Measurements from ENCODE around the gene P2RX2.
A peak's percentile ranks its signal among the peaks of the same experiment; 100 is the strongest.

The P2RX2 gene

DNA sequence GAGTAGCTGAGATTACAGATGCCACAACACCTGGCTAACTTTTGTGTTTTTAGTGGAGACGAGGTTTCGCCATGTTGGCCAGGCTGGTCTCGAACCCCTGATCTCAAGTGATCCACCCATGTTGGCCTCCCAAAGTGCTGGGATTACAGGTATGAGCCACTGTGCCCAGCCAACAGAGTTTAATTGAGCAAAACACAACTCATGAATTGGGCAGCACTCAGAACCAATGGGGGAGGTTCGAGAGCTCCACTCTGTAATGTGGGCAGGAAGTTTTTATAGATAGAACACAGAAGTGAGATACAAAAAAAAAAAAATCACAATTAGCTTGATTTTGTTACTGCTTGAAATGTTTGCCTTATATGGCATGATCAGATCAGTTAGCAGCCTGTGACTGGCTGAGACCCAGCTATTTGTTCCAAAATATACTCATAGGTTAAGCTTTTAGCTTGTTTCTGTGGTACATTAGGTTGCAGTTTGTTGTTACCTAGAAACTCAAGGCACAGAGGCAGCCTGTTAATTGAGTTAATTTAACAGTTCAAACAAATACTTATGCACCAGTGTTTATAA is 1.4 kb upstream of the P2RX2 start:
- Histone ChIP-seq H3K36me3 (ENCODE audit: control insufficient read depth in 1 of 2, insufficient read depth in 2 of 2, low read length in 2 of 2) (no peaks in the 10 kb centered on the region), H3K4me3 (ENCODE audit: low read depth in 1 of 2, low read length in 2 of 2) (no peak overlapping the region), H3K4me1 (ENCODE audit: control insufficient read depth in 1 of 2, insufficient read depth in 2 of 2, low read length in 2 of 2) (peaks cover 0 to 6% of the 10 kb centered on the region in 2 donors), H3K9me3 (ENCODE audit: control insufficient read depth in 1 of 2, low read length in 2 of 2) (peaks cover 8 to 11% of the 10 kb centered on the region in 2 donors), H3K27me3 (ENCODE audit: low read depth, low read length) (peaks cover 17% of the 10 kb centered on the region), H3K27ac (ENCODE audit: low read length) (no peak overlapping the region)

DNA sequence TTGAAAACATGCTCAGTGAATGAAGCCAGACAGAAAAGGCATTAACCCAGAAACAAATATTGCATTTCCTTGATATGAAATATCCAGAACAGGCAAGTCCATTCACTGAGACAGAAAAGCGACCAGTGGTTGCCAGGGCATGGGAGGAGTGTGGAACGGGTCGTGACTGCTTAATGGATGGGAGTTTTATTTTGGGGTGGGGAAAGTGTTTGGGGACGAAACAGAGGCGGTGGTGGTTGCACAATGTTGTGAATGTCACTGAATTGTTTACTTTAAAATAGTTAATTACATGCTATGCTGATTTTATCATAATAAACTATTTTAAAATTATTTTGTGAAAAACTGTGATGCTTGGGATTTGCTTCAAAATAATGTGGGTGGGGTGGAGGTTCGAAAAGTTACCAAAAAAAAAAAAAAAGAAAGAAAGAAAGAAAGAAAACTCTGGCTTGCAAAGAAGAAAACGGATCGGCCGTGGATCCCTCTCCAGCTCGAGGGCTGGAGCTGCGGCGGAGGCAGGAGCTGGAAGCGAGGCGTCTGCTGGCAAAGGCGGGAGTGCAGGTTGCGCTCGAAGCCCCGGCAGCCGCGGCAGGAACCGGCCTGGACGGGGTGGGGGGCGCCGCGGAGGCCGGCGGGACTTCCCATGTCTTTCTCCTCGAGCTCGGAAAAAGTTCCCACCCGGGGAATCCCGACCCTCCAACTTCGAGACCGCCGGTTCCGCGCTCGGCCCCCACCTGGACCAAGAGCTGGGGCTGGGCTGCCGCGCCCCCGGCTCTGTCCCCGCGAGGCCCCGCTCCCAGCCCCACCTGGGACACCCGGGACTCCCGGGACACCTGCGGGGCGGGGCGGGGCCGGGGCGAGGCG is 524 bp upstream of the P2RX2 start:
- Histone ChIP-seq H3K4me3 (ENCODE audit: low read depth in 1 of 2, low read length in 2 of 2) (peak overlapping the region in 1 of 2 donors; percentile 16), H3K4me1 (ENCODE audit: control insufficient read depth in 1 of 2, insufficient read depth in 2 of 2, low read length in 2 of 2) (peaks cover 4 to 15% of the 10 kb centered on the region in 2 donors), H3K27me3 (ENCODE audit: low read depth, low read length) (peaks cover 17% of the 10 kb centered on the region), H3K9me3 (ENCODE audit: control insufficient read depth in 1 of 2, low read length in 2 of 2) (peaks cover 8 to 11% of the 10 kb centered on the region in 2 donors), H3K36me3 (ENCODE audit: control insufficient read depth in 1 of 2, insufficient read depth in 2 of 2, low read length in 2 of 2) (no peaks in the 10 kb centered on the region), H3K27ac (ENCODE audit: low read length) (no peak overlapping the region)

DNA sequence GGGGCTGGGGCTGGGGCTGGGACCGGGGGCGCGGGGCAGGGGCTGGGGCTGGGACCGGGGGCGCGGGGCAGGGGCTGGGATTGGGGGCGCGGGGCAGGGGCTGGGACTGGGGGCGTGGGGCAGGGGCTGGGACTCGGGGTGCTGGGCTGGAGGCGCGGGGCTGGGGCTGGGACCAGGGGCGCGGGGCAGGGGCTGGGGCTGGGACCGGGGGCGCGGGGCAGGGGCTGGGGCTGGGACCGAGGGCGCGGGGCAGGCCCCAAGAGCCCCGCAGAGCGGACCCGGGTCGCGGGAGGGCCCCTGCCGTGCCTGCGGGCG is 452 bp downstream of the P2RX2 start:
- Histone ChIP-seq H3K4me1 (ENCODE audit: control insufficient read depth in 1 of 2, insufficient read depth in 2 of 2, low read length in 2 of 2) (peaks cover 6 to 18% of the 10 kb centered on the region in 2 donors), H3K9me3 (ENCODE audit: control insufficient read depth in 1 of 2, low read length in 2 of 2) (peaks cover 8 to 11% of the 10 kb centered on the region in 2 donors), H3K36me3 (ENCODE audit: control insufficient read depth in 1 of 2, insufficient read depth in 2 of 2, low read length in 2 of 2) (no peaks in the 10 kb centered on the region), H3K27me3 (ENCODE audit: low read depth, low read length) (peaks cover 17% of the 10 kb centered on the region), H3K4me3 (ENCODE audit: low read depth in 1 of 2, low read length in 2 of 2) (no peak overlapping the region), H3K27ac (ENCODE audit: low read length) (no peak overlapping the region)

DNA sequence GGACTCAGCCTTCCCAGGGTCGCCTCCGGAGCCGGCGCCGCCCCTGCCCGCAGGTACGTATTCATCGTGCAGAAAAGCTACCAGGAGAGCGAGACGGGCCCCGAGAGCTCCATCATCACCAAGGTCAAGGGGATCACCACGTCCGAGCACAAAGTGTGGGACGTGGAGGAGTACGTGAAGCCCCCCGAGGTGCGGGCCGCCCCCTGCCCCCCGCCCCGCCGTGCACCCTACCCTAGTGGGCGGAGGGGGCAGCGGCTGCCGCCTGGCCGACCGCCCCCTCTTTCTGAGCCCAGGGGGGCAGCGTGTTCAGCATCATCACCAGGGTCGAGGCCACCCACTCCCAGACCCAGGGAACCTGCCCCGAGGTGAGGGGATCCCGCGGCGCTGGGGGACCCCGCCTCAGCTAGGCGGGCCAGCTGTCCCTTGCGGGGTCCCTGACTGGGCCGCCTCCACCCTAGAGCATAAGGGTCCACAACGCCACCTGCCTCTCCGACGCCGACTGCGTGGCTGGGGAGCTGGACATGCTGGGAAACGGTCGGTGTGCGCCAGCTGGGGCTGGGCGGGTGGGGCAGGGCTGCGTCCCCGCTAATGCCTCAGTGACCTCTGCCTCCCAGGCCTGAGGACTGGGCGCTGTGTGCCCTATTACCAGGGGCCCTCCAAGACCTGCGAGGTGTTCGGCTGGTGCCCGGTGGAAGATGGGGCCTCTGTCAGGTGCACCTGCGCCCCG is 973 bp downstream of the P2RX2 start:
- H3K9me3 ChIP-seq (ENCODE audit: control insufficient read depth in 1 of 2, low read length in 2 of 2) = peaks cover 8 to 11% of the 10 kb centered on the region in 2 donors
- no peak overlapping the region for H3K27ac ChIP-seq (ENCODE audit: low read length)
- peaks cover 6 to 18% of the 10 kb centered on the region in 2 donors for H3K4me1 ChIP-seq (ENCODE audit: control insufficient read depth in 1 of 2, insufficient read depth in 2 of 2, low read length in 2 of 2)
- H3K27me3 ChIP-seq (ENCODE audit: low read depth, low read length) = peaks cover 17% of the 10 kb centered on the region
- peaks cover 0 to 4% of the 10 kb centered on the region in 2 donors for H3K36me3 ChIP-seq (ENCODE audit: control insufficient read depth in 1 of 2, insufficient read depth in 2 of 2, low read length in 2 of 2)
- H3K4me3 ChIP-seq (ENCODE audit: low read depth in 1 of 2, low read length in 2 of 2) = no peak overlapping the region

DNA sequence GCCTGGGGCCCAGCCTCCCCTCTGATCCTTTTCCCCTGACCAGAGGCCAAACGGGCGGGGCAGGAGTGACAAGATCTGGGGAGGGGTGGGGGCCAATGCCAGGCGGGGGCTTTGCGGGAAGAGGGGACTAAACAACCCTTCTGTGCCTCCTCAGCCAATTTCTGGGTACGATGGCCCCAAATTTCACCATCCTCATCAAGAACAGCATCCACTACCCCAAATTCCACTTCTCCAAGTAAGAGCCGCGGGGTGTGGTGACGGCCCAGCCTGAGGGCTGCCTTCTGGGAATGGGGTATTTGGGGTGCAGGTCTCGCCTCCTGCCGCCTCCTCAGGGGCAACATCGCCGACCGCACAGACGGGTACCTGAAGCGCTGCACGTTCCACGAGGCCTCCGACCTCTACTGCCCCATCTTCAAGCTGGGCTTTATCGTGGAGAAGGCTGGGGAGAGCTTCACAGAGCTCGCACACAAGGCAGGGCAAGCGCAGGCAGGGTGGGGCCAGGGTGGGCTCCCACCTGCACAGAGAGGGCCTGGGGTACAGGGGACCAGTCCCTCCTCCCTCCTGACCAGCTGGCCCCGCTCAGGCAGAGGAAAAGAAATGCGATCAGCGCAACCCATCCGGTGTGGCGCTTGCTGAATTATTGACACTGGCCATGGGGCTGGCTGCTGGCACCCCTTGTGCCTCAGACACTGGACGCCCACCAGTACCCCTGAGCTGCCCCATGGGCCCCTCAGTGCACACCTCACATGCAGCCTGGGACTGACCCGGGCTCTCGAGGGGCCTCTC is 1.7 kb downstream of the P2RX2 start:
- no peak overlapping the region for H3K4me3 ChIP-seq (ENCODE audit: low read depth in 1 of 2, low read length in 2 of 2)
- peaks cover 8 to 11% of the 10 kb centered on the region in 2 donors for H3K9me3 ChIP-seq (ENCODE audit: control insufficient read depth in 1 of 2, low read length in 2 of 2)
- no peak overlapping the region for H3K27ac ChIP-seq (ENCODE audit: low read length)
- peaks cover 0 to 12% of the 10 kb centered on the region in 2 donors for H3K36me3 ChIP-seq (ENCODE audit: control insufficient read depth in 1 of 2, insufficient read depth in 2 of 2, low read length in 2 of 2)
- H3K27me3 ChIP-seq (ENCODE audit: low read depth, low read length) = peaks cover 14% of the 10 kb centered on the region
- H3K4me1 ChIP-seq (ENCODE audit: control insufficient read depth in 1 of 2, insufficient read depth in 2 of 2, low read length in 2 of 2) = peaks cover 6 to 18% of the 10 kb centered on the region in 2 donors

DNA sequence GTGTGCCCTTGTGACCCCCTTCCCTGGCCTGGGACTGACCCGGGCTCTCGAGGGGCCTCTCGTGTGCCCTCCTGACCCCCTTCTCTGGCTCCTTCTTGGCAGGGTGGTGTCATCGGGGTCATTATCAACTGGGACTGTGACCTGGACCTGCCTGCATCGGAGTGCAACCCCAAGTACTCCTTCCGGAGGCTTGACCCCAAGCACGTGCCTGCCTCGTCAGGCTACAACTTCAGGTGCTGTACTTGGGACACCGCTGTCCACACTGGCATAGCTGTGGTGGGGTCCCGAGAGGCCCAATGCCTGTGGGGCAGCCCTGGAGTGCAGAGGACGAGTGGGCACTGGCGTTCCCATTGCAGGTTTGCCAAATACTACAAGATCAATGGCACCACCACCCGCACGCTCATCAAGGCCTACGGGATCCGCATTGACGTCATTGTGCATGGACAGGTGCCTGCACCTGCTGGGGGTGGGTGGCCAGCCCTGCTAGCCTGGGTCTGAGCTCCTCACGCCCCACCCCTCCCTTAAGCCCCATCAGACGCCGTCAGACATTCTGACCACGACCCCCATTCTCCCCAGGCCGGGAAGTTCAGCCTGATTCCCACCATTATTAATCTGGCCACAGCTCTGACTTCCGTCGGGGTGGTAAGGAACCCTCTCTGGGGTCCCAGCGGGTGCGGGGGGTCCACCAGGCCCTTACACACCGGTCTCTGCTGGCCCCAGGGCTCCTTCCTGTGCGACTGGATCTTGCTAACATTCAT is 2.5 kb downstream of the P2RX2 start:
- Histone ChIP-seq H3K36me3 (ENCODE audit: control insufficient read depth in 1 of 2, insufficient read depth in 2 of 2, low read length in 2 of 2) (peaks cover 0 to 19% of the 10 kb centered on the region in 2 donors), H3K27ac (ENCODE audit: low read length) (no peak overlapping the region), H3K4me1 (ENCODE audit: control insufficient read depth in 1 of 2, insufficient read depth in 2 of 2, low read length in 2 of 2) (peaks cover 6 to 18% of the 10 kb centered on the region in 2 donors), H3K27me3 (ENCODE audit: low read depth, low read length) (peaks cover 6% of the 10 kb centered on the region), H3K4me3 (ENCODE audit: low read depth in 1 of 2, low read length in 2 of 2) (no peak overlapping the region), H3K9me3 (ENCODE audit: control insufficient read depth in 1 of 2, low read length in 2 of 2) (peaks cover 8% of the 10 kb centered on the region in 2 donors)

DNA sequence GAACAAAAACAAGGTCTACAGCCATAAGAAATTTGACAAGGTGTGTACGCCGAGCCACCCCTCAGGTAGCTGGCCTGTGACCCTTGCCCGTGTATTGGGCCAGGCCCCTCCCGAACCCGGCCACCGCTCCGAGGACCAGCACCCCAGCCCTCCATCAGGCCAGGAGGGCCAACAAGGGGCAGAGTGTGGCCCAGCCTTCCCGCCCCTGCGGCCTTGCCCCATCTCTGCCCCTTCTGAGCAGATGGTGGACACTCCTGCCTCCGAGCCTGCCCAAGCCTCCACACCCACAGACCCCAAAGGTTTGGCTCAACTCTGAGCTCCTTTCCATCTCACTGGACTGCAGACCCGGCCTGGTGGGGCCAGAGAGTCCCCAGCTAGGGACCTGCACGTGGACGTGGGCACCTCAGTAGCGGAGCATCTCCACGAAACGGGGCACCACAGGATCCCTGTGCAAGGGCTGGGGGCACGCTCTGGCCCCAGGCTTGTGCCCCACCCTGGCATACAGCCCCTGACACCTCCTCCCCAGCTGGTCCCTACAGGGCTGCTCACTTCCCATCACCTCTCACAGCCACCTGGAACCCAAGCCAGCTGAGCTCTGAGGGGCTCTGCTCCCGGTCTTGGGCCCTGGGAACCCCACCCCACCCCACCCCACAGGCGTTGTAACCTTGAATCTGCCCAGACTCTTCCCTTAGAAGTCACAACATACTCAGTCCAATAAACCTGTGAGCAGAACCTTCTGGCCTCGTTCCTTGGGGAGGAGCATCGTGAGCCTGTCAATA is 3.3 kb downstream of the P2RX2 start:
- Histone ChIP-seq H3K9me3 (ENCODE audit: control insufficient read depth in 1 of 2, low read length in 2 of 2) (peaks cover 4 to 7% of the 10 kb centered on the region in 2 donors), H3K4me1 (ENCODE audit: control insufficient read depth in 1 of 2, insufficient read depth in 2 of 2, low read length in 2 of 2) (peaks cover 6 to 18% of the 10 kb centered on the region in 2 donors), H3K4me3 (ENCODE audit: low read depth in 1 of 2, low read length in 2 of 2) (no peak overlapping the region), H3K27ac (ENCODE audit: low read length) (no peak overlapping the region), H3K27me3 (ENCODE audit: low read depth, low read length) (peaks cover 5% of the 10 kb centered on the region), H3K36me3 (ENCODE audit: control insufficient read depth in 1 of 2, insufficient read depth in 2 of 2, low read length in 2 of 2) (peaks cover 0 to 20% of the 10 kb centered on the region in 2 donors)

DNA sequence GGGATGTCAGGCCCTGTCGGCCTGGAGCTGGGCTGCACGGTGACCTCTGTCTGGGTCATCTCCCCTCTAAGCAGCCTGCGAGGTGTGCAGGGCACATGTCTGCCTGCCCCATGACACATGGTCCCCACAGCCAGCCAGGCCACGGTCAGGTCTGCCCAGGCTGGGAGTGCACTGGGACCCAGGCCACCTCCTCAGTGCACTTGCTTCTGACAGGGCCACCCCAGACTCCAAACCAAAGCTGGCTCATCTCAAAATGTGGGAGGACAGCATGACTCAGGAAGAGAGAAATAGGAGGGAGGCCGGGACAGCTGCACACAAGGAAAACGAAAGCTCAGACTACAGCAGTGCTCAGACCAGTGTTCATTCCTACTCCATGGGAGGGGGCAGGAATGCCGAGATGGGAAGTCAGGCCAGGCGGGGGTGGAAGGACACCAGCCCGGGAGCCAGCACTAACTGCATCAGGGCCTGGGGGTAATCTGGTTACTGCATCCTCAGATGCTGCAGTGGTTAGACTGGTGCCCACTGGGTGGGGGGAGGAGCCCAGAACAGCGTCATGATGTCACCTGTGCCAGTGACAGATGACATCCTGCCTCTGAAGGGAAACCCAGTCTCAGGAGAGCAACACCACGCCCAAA is 4.0 kb downstream of the P2RX2 start:
- Histone ChIP-seq H3K4me3 (ENCODE audit: low read depth in 1 of 2, low read length in 2 of 2) (peak overlapping the region in 1 of 2 donors; percentile 30), H3K27ac (ENCODE audit: low read length) (peak overlapping the region; percentile 23), H3K4me1 (ENCODE audit: control insufficient read depth in 1 of 2, insufficient read depth in 2 of 2, low read length in 2 of 2) (peaks cover 6 to 18% of the 10 kb centered on the region in 2 donors), H3K36me3 (ENCODE audit: control insufficient read depth in 1 of 2, insufficient read depth in 2 of 2, low read length in 2 of 2) (peaks cover 0 to 20% of the 10 kb centered on the region in 2 donors), H3K9me3 (ENCODE audit: control insufficient read depth in 1 of 2, low read length in 2 of 2) (peaks cover 0 to 2% of the 10 kb centered on the region in 2 donors), H3K27me3 (ENCODE audit: low read depth, low read length) (peaks cover 3% of the 10 kb centered on the region)

DNA sequence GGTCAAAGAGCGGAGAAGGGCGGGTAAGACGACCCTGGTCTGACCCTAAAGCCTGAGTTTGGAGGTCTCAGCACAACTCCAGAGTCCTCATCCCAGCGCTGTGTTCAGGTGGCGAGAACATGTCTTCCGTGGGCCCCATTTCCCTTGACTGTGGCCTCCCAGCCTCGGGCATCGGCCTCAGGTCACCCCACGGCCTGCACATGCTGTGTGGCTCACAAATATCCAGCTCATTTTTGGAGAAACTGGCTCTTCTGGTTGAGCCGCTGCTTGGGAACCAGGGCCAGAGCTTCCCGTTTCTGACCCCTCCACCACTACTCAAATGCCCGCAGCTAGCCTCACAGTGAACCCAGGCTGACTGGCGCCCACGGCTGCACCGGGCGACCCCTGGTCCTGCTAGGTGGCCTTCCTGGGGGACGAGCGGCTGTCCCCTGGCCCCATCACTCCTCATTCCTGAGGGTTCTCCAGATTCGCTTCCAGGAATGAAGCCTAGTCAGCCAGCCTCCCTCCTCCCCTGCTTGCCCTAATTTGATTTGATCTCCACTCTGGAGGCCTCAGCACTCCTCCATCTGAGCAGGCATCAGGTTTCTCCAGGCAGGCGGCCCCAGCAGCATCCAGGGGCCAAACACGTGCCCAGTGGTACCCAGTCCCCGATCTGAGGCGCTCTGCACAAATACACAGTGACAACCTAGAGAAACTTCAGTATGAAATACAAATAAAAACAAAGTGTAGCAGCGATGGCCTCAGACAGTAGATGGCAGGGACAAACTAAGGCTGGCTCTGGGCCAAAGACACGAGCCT is 4.7 kb downstream of the P2RX2 start:
- H3K4me3 ChIP-seq (ENCODE audit: low read depth in 1 of 2, low read length in 2 of 2) = peak overlapping the region in 1 of 2 donors; percentile 30
- H3K4me1 ChIP-seq (ENCODE audit: control insufficient read depth in 1 of 2, insufficient read depth in 2 of 2, low read length in 2 of 2) = peaks cover 6 to 16% of the 10 kb centered on the region in 2 donors
- no peaks in the 10 kb centered on the region for H3K27me3 ChIP-seq (ENCODE audit: low read depth, low read length)
- H3K36me3 ChIP-seq (ENCODE audit: control insufficient read depth in 1 of 2, insufficient read depth in 2 of 2, low read length in 2 of 2) = peaks cover 0 to 20% of the 10 kb centered on the region in 2 donors
- no peaks in the 10 kb centered on the region for H3K9me3 ChIP-seq (ENCODE audit: control insufficient read depth in 1 of 2, low read length in 2 of 2)
- H3K27ac ChIP-seq (ENCODE audit: low read length) = peak overlapping the region; percentile 23

Measured in muscle layer of duodenum (tissue), 2 donors.